NB4 (cell line): ENCODE data around the gene PTPRN.
"Not testable (repeated sequence)": the region's sequence is repeated elsewhere in the genome, so short reads cannot be mapped to it uniquely, and the experiment has no call there.

ENCODE experiments used
- DNase-seq: peaks from one replicate; pipeline ENCODE4 v3.0.0; 2010; ENCODE audit warnings: low read depth
- H3K4me3 ChIP-seq: one replicate; pipeline ENCODE4 v1.5.1; 2011; ENCODE audit warnings: mild to moderate bottlenecking, low read depth, low read length, moderate library complexity
- CTCF ChIP-seq: IDR thresholded peaks from one replicate; pipeline ENCODE4 v1.5.1; 2012; ENCODE audit warnings: low read depth, low read length
- MAX ChIP-seq: IDR thresholded peaks from 2 replicates; pipeline ENCODE4 v1.6.1; 2011; ENCODE audit warnings: low read depth, low read length
- MYC ChIP-seq: IDR thresholded peaks from 2 replicates; pipeline ENCODE4 v1.6.1; 2011; ENCODE audit warnings: low read depth, low read length
- POLR2A ChIP-seq: IDR thresholded peaks from 2 replicates; pipeline ENCODE4 v1.6.1; 2011; ENCODE audit warnings: mild to moderate bottlenecking; ENCODE audit not compliant: insufficient read length; ENCODE audit errors: extremely low read depth

Gene PTPRN

GRCh38 chr2:219291394-219291793 is 17.8 kb downstream of the PTPRN start:
- TF ChIP-seq MYC (no peak), MAX (no peak)
- no peak for DNase-seq
- H3K4me3 ChIP-seq, result no peak overlapping the region

- TF ChIP-seq MAX (no peak), CTCF (no peak), MYC (no peak), POLR2A (no peak)
- no peak for DNase-seq
Observed at GRCh38 chr2:219290381-219291171, 18.6 kb downstream of the PTPRN start.

DNA sequence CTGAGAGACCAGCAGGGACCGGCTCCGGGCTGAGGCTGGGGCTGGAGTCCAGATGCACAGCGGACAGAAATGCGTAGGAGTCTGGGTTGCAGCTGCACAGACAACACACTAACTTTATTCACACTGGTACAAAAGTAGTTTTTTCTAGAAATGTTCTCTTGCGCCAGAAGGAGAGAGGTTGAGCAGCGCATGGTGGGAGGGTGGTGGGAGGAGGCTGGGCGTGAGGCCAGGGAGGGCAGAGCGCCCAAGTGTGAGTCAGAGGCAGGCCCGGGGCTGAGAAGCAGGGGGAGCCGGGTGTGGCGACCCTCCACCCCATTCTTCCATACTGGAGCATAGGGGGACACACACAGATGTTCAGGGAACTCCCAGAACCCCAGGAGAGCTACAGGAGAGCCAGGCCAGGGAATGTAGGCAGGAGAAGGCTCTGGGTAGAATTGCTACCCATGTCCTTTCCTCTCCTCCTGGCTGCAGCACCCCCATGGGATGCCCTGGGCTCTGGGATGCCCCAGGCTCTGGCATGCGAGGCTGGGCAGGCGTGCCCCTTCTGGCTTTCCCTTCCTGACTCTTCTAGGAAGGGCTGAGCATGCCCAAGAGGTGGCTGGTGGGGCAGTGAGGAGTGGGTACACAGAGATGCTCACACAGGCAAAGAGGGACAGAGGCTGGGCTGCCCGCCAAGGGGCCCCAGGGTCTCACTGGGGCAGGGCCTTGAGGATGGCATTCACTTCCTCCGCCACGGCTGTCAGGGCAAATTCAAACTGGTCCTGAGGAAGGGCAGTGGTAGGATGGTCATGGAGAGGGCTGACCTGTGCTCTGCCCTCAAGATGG is 19.5 kb downstream of the PTPRN start:
- no peak overlapping the region for H3K4me3 ChIP-seq
- TF ChIP-seq CTCF (no peak), MAX (0 out of 2 replicates have a peak, but pooled peaks have one; percentile 12)
- DNase-seq, result peak; percentile 48

More at GRCh38 chr2:219290381-219291171, 18.6 kb downstream of the PTPRN start:
- H3K4me3 ChIP-seq, result no peak overlapping the region

GRCh38 chr2:219289195-219289536 is 20.0 kb downstream of the PTPRN start:
- no peak for DNase-seq
- no peak overlapping the region for H3K4me3 ChIP-seq
- TF ChIP-seq MAX, result no peak
- TF ChIP-seq CTCF, result no peak
- TF ChIP-seq POLR2A, result no peak
- TF ChIP-seq MYC, result no peak

- no peak for TF ChIP-seq CTCF
- no peak for TF ChIP-seq POLR2A
- TF ChIP-seq MYC, result no peak
- TF ChIP-seq MAX, result no peak
- H3K4me3 ChIP-seq, result no peak overlapping the region
- peak; percentile 37 for DNase-seq
Observed at GRCh38 chr2:219287580-219288265, 21.5 kb downstream of the PTPRN start.

GRCh38 chr2:219287116-219287440 is 22.1 kb downstream of the PTPRN start:
- DNase-seq, result not testable (repeated sequence)

More at GRCh38 chr2:219287116-219287440, 22.1 kb downstream of the PTPRN start:
- not testable (repeated sequence) for H3K4me3 ChIP-seq
